ENCODE results near the gene NFASC. TPM values are rescaled to one million over a fixed set of nuclear protein-coding genes. Genes with fewer than 3 reads are reported as not detected.

Gene NFASC
- total RNA-seq, 2 experiments from 2014 or later, result not detected

DNA sequence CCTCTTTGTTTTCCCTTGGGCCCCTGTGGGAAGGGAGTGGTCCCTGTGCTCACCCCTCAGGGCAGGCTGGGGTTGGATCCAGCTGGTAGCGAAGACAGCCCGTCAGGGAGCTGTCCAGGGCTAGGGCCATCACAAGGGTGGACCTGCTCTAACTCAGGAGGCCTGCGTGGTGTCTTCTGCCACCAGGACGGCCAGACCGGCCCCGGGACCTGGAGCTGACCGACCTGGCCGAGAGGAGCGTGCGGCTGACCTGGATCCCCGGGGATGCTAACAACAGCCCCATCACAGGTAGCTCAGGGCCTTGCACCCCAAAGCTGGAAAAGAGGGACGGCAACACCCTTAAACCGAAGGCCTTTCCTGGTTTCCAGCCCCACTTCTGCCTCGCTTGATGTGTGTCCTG, 108.1 kb downstream of the NFASC start:
- Histone ChIP-seq H3K36me3 (ENCODE audit: insufficient read depth, low read length) (no peaks in the 10 kb centered on the region), H3K27ac (ENCODE audit: low read depth in 1 of 2, low read length in 2 of 2) (no peak overlapping the region), H3K4me3 (ENCODE audit: low read length) (no peak overlapping the region), H3K4me1 (ENCODE audit: insufficient read depth, low read length) (no peaks in the 10 kb centered on the region), H3K27me3 (ENCODE audit: control insufficient read depth in 1 of 2, insufficient read depth in 2 of 2, low read length in 2 of 2) (peaks cover 4 to 10% of the 10 kb centered on the region in 2 experiments), H3K9me3 (ENCODE audit: control insufficient read depth in 1 of 2, insufficient read depth in 1 of 2, low read length in 2 of 2) (no peaks in the 10 kb centered on the region)
- TF ChIP-seq, protein P1, sequence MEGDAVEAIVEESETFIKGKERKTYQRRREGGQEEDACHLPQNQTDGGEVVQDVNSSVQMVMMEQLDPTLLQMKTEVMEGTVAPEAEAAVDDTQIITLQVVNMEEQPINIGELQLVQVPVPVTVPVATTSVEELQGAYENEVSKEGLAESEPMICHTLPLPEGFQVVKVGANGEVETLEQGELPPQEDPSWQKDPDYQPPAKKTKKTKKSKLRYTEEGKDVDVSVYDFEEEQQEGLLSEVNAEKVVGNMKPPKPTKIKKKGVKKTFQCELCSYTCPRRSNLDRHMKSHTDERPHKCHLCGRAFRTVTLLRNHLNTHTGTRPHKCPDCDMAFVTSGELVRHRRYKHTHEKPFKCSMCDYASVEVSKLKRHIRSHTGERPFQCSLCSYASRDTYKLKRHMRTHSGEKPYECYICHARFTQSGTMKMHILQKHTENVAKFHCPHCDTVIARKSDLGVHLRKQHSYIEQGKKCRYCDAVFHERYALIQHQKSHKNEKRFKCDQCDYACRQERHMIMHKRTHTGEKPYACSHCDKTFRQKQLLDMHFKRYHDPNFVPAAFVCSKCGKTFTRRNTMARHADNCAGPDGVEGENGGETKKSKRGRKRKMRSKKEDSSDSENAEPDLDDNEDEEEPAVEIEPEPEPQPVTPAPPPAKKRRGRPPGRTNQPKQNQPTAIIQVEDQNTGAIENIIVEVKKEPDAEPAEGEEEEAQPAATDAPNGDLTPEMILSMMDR (IDR thresholded peaks at IDR 0.05), result no peak
- ATAC-seq (ENCODE audit: poor library complexity) (no peak), DNase-seq (no peak)
- ChIA-PET POLR2A (no interaction called here), CTCF (no interaction called here)
- Mint-ChIP-seq H3K4me3 (no peak overlapping the region), H3K36me3 (ENCODE audit: low read depth) (no peaks in the 10 kb centered on the region), H3K9me3 (no peaks in the 10 kb centered on the region), H3K27ac (no peak overlapping the region), H3K27me3 (peaks cover 53% of the 10 kb centered on the region), H3K4me1 (ENCODE audit: low read depth) (no peaks in the 10 kb centered on the region)
- intact Hi-C loops (cut with DNase I, micrococcal nuclease), result loop anchor here in 1 of 2 experiments (10.0 kb wide), 1 partner anchor 546 kb away; no protein-coding TSS in a partner anchor

DNA sequence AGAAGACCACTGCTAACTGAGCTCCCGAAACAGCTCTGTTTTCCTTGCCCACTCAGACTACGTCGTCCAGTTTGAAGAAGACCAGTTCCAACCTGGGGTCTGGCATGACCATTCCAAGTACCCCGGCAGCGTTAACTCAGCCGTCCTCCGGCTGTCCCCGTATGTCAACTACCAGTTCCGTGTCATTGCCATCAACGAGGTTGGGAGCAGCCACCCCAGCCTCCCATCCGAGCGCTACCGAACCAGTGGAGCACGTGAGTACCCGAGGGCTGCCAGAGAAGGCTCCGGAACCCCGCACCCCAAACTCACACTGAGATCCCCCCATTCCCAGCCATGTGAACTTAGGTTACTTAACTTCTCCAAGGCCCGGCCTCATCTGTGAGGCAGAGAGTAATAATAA, 108.6 kb downstream of the NFASC start:
- no peaks in the 10 kb centered on the region for H3K9me3 Mint-ChIP-seq
- H3K4me3 ChIP-seq (ENCODE audit: low read length), result no peak overlapping the region
- H3K4me3 Mint-ChIP-seq, result no peak overlapping the region
- H3K4me1 ChIP-seq (ENCODE audit: insufficient read depth, low read length), result no peaks in the 10 kb centered on the region
- no peaks in the 10 kb centered on the region for H3K36me3 Mint-ChIP-seq (ENCODE audit: low read depth)
- peaks cover 4 to 12% of the 10 kb centered on the region in 2 experiments for H3K27me3 ChIP-seq (ENCODE audit: control insufficient read depth in 1 of 2, insufficient read depth in 2 of 2, low read length in 2 of 2)
- CTCF ChIA-PET, result no interaction called here
- no peaks in the 10 kb centered on the region for H3K36me3 ChIP-seq (ENCODE audit: insufficient read depth, low read length)
- peaks cover 50% of the 10 kb centered on the region for H3K27me3 Mint-ChIP-seq
- no peaks in the 10 kb centered on the region for H3K9me3 ChIP-seq (ENCODE audit: control insufficient read depth in 1 of 2, insufficient read depth in 1 of 2, low read length in 2 of 2)
- DNase-seq (no peak), ATAC-seq (ENCODE audit: poor library complexity) (no peak)
- TF ChIP-seq, protein P1 (IDR thresholded peaks at IDR 0.05), result no peak
- H3K27ac ChIP-seq (ENCODE audit: low read depth in 1 of 2, low read length in 2 of 2), result no peak overlapping the region
- intact Hi-C loops (cut with DNase I, micrococcal nuclease), result loop anchor here in 1 of 2 experiments (10.0 kb wide), 1 partner anchor 545 kb away; no protein-coding TSS in a partner anchor
- POLR2A ChIA-PET, result no interaction called here
- no peak overlapping the region for H3K27ac Mint-ChIP-seq
- H3K4me1 Mint-ChIP-seq (ENCODE audit: low read depth), result no peaks in the 10 kb centered on the region

DNA sequence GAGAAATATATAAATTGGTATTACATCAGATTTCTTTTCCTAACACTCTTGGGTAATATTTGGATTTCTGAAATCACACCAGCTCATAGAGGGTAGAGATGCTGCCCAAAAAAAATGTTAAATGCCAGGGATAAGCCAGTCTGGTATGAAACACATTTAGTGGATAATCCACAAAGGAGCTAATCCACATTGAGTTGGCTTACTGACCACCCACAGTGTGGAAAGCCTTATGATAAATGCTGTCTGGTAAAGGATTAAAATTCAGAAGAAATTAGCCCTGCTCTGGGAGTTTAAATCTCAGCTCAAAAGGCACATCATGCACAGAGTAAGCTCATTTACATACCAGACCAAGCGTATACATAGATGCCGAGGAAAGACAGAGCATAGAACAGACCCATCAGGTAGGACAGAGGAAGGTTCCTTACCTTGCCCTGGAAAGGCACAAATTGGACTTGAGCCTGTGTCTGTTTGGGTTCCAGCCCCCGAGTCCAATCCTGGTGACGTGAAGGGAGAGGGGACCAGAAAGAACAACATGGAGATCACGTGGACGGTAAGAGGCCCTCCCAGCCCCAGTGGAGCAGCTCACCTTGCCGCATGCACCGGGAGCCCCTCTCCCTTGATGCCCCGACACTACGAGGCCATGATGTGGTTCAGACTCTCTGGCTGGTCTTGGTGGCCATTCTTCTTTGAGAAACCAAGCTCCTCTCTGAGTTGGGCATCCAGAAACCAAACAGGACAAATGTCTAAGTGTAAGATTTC, 109.4 kb downstream of the NFASC start:
- TF ChIP-seq, protein P1 (IDR thresholded peaks at IDR 0.05), result no peak
- Histone ChIP-seq H3K27ac (ENCODE audit: low read depth in 1 of 2, low read length in 2 of 2) (no peak overlapping the region), H3K4me1 (ENCODE audit: insufficient read depth, low read length) (no peaks in the 10 kb centered on the region), H3K27me3 (ENCODE audit: control insufficient read depth in 1 of 2, insufficient read depth in 2 of 2, low read length in 2 of 2) (peaks cover 4 to 12% of the 10 kb centered on the region in 2 experiments), H3K9me3 (ENCODE audit: control insufficient read depth in 1 of 2, insufficient read depth in 1 of 2, low read length in 2 of 2) (no peaks in the 10 kb centered on the region), H3K4me3 (ENCODE audit: low read length) (no peak overlapping the region), H3K36me3 (ENCODE audit: insufficient read depth, low read length) (no peaks in the 10 kb centered on the region)
- ATAC-seq (ENCODE audit: poor library complexity) (no peak), DNase-seq (no peak)
- no peaks in the 10 kb centered on the region for H3K4me1 Mint-ChIP-seq (ENCODE audit: low read depth)
- ChIA-PET POLR2A (no interaction called here), CTCF (no interaction called here)
- no peak overlapping the region for H3K27ac Mint-ChIP-seq
- no peak overlapping the region for H3K4me3 Mint-ChIP-seq
- intact Hi-C loops (cut with DNase I, micrococcal nuclease), result loop anchor here in 1 of 2 experiments (10.0 kb wide), 1 partner anchor 545 kb away; no protein-coding TSS in a partner anchor
- no peaks in the 10 kb centered on the region for H3K9me3 Mint-ChIP-seq
- H3K36me3 Mint-ChIP-seq (ENCODE audit: low read depth), result no peaks in the 10 kb centered on the region
- H3K27me3 Mint-ChIP-seq, result peaks cover 45% of the 10 kb centered on the region
